ENCODE results near the gene GET3. TPM values are rescaled to one million over a fixed set of nuclear protein-coding genes. Genes with fewer than 3 reads are reported as not detected.

GET3 gene
- total and polyA plus RNA-seq, 2 donors (not counting 1 experiment from before 2014, with no cell fraction given), result 37.2 to 61.7 TPM

GRCh38 chr19:12779162-12779993 lies 42.1 kb downstream of the GET3 start:
- intact Hi-C loops (cut with micrococcal nuclease), result no loop called here
- H2AFZ ChIP-seq (ENCODE audit: insufficient read depth, low read depth, low read length, poor library complexity, severe bottlenecking), result peak overlapping the region; percentile 20
- H3K27ac Mint-ChIP-seq, result peak overlapping the region; percentile 84
- no peak overlapping the region for H3K9ac ChIP-seq (ENCODE audit: low read length)
- peak overlapping the region; percentile 88 for H3K4me3 Mint-ChIP-seq
- no peaks in the 10 kb centered on the region for H3K9me3 Mint-ChIP-seq (ENCODE audit: insufficient read depth)
- CTCF ChIA-PET, result interaction anchor here (0.5 to 27.9 kb wide), 8 partner anchors 8 to 97 kb away, joined by 3 to 1147 read pairs (median 20); partner anchors contain the start of genes DHPS, JUNB, PRDX2 and RNASEH2A
- DNase-seq, result no peak
- H3K27me3 Mint-ChIP-seq, result no peaks in the 10 kb centered on the region
- peaks cover 2% of the 10 kb centered on the region for H3K79me2 ChIP-seq (ENCODE audit: control insufficient read depth, insufficient read depth, low read length)
- WGBS (ENCODE audit: insufficient coverage), result 84% methylated on average over 13 of the region's 15 CpGs
- H3K27me3 ChIP-seq (replicated peaks in 1 of 4; ENCODE audit: control extremely low read depth in 1 of 4, control insufficient read depth in 3 of 4, insufficient read depth in 4 of 4, low read length in 3 of 4), result no peaks in the 10 kb centered on the region
- H3K4me2 ChIP-seq (replicated peaks; ENCODE audit: low read depth, low read length, poor library complexity, severe bottlenecking), result peak overlapping the region; percentile 95
- peaks cover 45 to 65% of the 10 kb centered on the region in 2 donors for H3K4me1 ChIP-seq (ENCODE audit: control insufficient read depth in 2 of 2, insufficient read depth in 2 of 2, low read length in 2 of 2)
- no peak overlapping the region for H3K4me3 ChIP-seq (ENCODE audit: control extremely low read depth in 1 of 5, extremely low read depth in 1 of 5, insufficient read depth in 1 of 5, low read depth in 2 of 5, low read length in 4 of 5)
- no peaks in the 10 kb centered on the region for H4K20me1 ChIP-seq (ENCODE audit: control insufficient read depth, insufficient read depth, low read length, poor library complexity, severe bottlenecking)
- POLR2A ChIA-PET, result interaction anchor here (0.6 to 6.9 kb wide), 3 partner anchors 8 to 50 kb away, joined by 4 to 233 read pairs (median 36); partner anchors contain the start of gene JUNB
- H3K27ac ChIP-seq (ENCODE audit: low read length in 2 of 2), result peak overlapping the region; percentile 83 to 86
- peaks cover 51% of the 10 kb centered on the region for H3K4me1 Mint-ChIP-seq
- H3K9me3 ChIP-seq (ENCODE audit: control extremely low read depth in 1 of 3, control insufficient read depth in 2 of 3, insufficient read depth in 1 of 3, low read length in 2 of 3), result no peaks in the 10 kb centered on the region
- no peak for ATAC-seq (ENCODE audit: low read depth)
- no peaks in the 10 kb centered on the region for H3K36me3 ChIP-seq (replicated peaks in 1 of 2; ENCODE audit: control extremely low read depth in 1 of 2, control insufficient read depth in 1 of 2, extremely low read depth in 1 of 2, insufficient read depth in 2 of 2, low read length in 1 of 2)
- TF ChIP-seq CTCF (IDR thresholded peaks at IDR 0.05) (no peak), EZH2 (IDR thresholded peaks at IDR 0.05; ENCODE audit: borderline replicate concordance, insufficient read depth, low read depth, low read length, poor library complexity, severe bottlenecking) (no peak)

GRCh38 chr19:12782174-12782423 lies 44.8 kb downstream of the GET3 start:
- no peak overlapping the region for H3K27ac Mint-ChIP-seq
- Histone ChIP-seq H2AFZ (ENCODE audit: insufficient read depth, low read depth, low read length, poor library complexity, severe bottlenecking) (no peak overlapping the region), H3K9ac (ENCODE audit: low read length) (peak overlapping the region; percentile 76)

More at GRCh38 chr19:12782174-12782423, 44.8 kb downstream of the GET3 start:
- Mint-ChIP-seq H3K4me3 (peak overlapping the region; percentile 89), H3K4me1 (peaks cover 49% of the 10 kb centered on the region), H3K27me3 (no peaks in the 10 kb centered on the region), H3K9me3 (ENCODE audit: insufficient read depth) (no peaks in the 10 kb centered on the region)
- TF ChIP-seq CTCF (IDR thresholded peaks at IDR 0.05) (no peak), EZH2 (IDR thresholded peaks at IDR 0.05; ENCODE audit: borderline replicate concordance, insufficient read depth, low read depth, low read length, poor library complexity, severe bottlenecking) (no peak)
- Histone ChIP-seq H4K20me1 (ENCODE audit: control insufficient read depth, insufficient read depth, low read length, poor library complexity, severe bottlenecking) (no peaks in the 10 kb centered on the region), H3K9me3 (ENCODE audit: control extremely low read depth in 1 of 3, control insufficient read depth in 2 of 3, insufficient read depth in 1 of 3, low read length in 2 of 3) (no peaks in the 10 kb centered on the region), H3K27ac (ENCODE audit: low read length in 2 of 2) (peak overlapping the region; percentile 92 to 97), H3K4me3 (ENCODE audit: control extremely low read depth in 1 of 5, extremely low read depth in 1 of 5, insufficient read depth in 1 of 5, low read depth in 2 of 5, low read length in 4 of 5) (peak overlapping the region in 4 of 5 experiments; percentile 55 to 64 (median 57)), H3K36me3 (replicated peaks in 1 of 2; ENCODE audit: control extremely low read depth in 1 of 2, control insufficient read depth in 1 of 2, extremely low read depth in 1 of 2, insufficient read depth in 2 of 2, low read length in 1 of 2) (no peaks in the 10 kb centered on the region), H3K27me3 (replicated peaks in 1 of 4; ENCODE audit: control extremely low read depth in 1 of 4, control insufficient read depth in 3 of 4, insufficient read depth in 4 of 4, low read length in 3 of 4) (no peaks in the 10 kb centered on the region), H3K4me2 (replicated peaks; ENCODE audit: low read depth, low read length, poor library complexity, severe bottlenecking) (peak overlapping the region; percentile 96), H3K79me2 (ENCODE audit: control insufficient read depth, insufficient read depth, low read length) (no peaks in the 10 kb centered on the region), H3K4me1 (ENCODE audit: control insufficient read depth in 2 of 2, insufficient read depth in 2 of 2, low read length in 2 of 2) (peaks cover 67 to 81% of the 10 kb centered on the region in 2 donors)
- no peak for DNase-seq
- ChIA-PET CTCF (interaction anchor here (0.6 to 27.9 kb wide), 3 partner anchors 16 to 152 kb away, joined by 3 to 1147 read pairs (median 6); partner anchors contain the start of genes JUNB, PRDX2, RNASEH2A and THSD8), POLR2A (interaction anchor here (4.9 kb wide), 1 partner anchor 11 kb away, joined by 118 read pairs; the partner anchor contains the start of gene JUNB)
- intact Hi-C loops (cut with micrococcal nuclease), result loop anchor here (1.0 kb wide), 1 partner anchor 8 kb away; no protein-coding TSS in a partner anchor
- WGBS (ENCODE audit: insufficient coverage), result 1% methylated on average over 12 of the region's 12 CpGs
- ATAC-seq (ENCODE audit: low read depth), result no peak
